Natural killer cell (primary cell): ENCODE results near the gene FTCDNL1. TPM values are rescaled to one million over a fixed set of nuclear protein-coding genes. Genes with fewer than 3 reads are reported as not detected.

Experiments used
- ATAC-seq, 3 donors: fragments of 150-1000 bp in 2 of 3; fragments of 200-7000 bp in 1 of 3; cut with Tn5 transposase; 1 replicate in 1 of 3; 2 replicates in 2 of 3; pipeline ENCODE4 v1.10.0; 2021; ENCODE audit warnings: mild to moderate bottlenecking in 2 of 3, moderate library complexity in 2 of 3
- DNase-seq, 2 donors: peaks; one replicate each; pipeline versions ENCODE4 v3.0.0 to v3.0.0-alpha.2; 2013 to 2021; ENCODE audit warnings: mixed read lengths in 1 of 2
- H3K27ac ChIP-seq: one replicate; pipeline ENCODE4 v1.5.1; 2013; ENCODE audit warnings: mild to moderate bottlenecking, low read length
- H3K27me3 ChIP-seq: one replicate; pipeline ENCODE4 v1.6.1; 2013; ENCODE audit warnings: low read length; ENCODE audit not compliant: control insufficient read depth, insufficient read depth
- H3K36me3 ChIP-seq: one replicate; pipeline ENCODE4 v1.6.1; 2013; ENCODE audit warnings: low read length; ENCODE audit not compliant: control insufficient read depth, insufficient read depth
- H3K4me1 ChIP-seq: one replicate; pipeline ENCODE4 v1.6.1; 2013; ENCODE audit warnings: low read length; ENCODE audit not compliant: control insufficient read depth, insufficient read depth
- H3K4me3 ChIP-seq: one replicate; pipeline ENCODE4 v1.5.1; 2013; ENCODE audit warnings: low read length
- H3K9me3 ChIP-seq: one replicate; pipeline ENCODE4 v1.6.1; 2013; ENCODE audit warnings: low read length; ENCODE audit not compliant: control insufficient read depth, insufficient read depth
- H3K27ac Mint-ChIP-seq, 2 donors: one replicate each; pipeline ENCODE4 v1.8.0; 2022; ENCODE audit warnings: mild to moderate bottlenecking in 2 of 2, mixed read lengths in 2 of 2, moderate library complexity in 1 of 2
- H3K27me3 Mint-ChIP-seq, 2 donors: one replicate each; pipeline ENCODE4 v1.8.0; 2022; ENCODE audit warnings: low read depth in 2 of 2, mixed read lengths in 2 of 2
- H3K36me3 Mint-ChIP-seq: one replicate; pipeline ENCODE4 v1.8.0; 2022; ENCODE audit warnings: mixed read lengths
- H3K4me1 Mint-ChIP-seq, 2 donors: one replicate each; pipeline ENCODE4 v1.8.0; 2022; ENCODE audit warnings: mixed read lengths in 2 of 2
- H3K4me3 Mint-ChIP-seq: one replicate; pipeline ENCODE4 v1.8.0; 2022; ENCODE audit warnings: mild to moderate bottlenecking, moderate library complexity, mixed read lengths
- H3K9me3 Mint-ChIP-seq, 2 donors: one replicate each; pipeline ENCODE4 v1.8.0; 2022; ENCODE audit warnings: mixed read lengths in 2 of 2
- WGBS: methylation state at CpG from one replicate; pipeline ENCODE4 v1.1.7; 2013; ENCODE audit warnings: missing lambda C conversion rate; ENCODE audit not compliant: insufficient coverage; 5-methylcytosine and 5-hydroxymethylcytosine counted together
- intact Hi-C: fragments of 100-400 bp; cut with micrococcal nuclease; formaldehyde crosslinking; loops from one replicate; pipeline ENCODE4 v1.14.2; 2022
- total RNA-seq, 4 donors: library from RNA; stranded (reverse); fragments of 120-200 nt in 1 of 4; gene quantifications; one replicate each; pipeline versions ENCODE4 v1.2.3 to v1.2.4, GENCODE V29; 2013 to 2022
- TF ChIP-seq, protein P1 (sequence below): fragments of 200-600 bp; IDR thresholded peaks from one replicate; pipeline ENCODE4 v1.8.0; 2022; ENCODE audit warnings: antibody characterized with exemption

The FTCDNL1 gene
- total RNA-seq, 3 donors from 2014 or later (not counting 1 experiment from before 2014, with no cell fraction given) = 0.52 to 0.95 TPM; not detected in 1

DNA sequence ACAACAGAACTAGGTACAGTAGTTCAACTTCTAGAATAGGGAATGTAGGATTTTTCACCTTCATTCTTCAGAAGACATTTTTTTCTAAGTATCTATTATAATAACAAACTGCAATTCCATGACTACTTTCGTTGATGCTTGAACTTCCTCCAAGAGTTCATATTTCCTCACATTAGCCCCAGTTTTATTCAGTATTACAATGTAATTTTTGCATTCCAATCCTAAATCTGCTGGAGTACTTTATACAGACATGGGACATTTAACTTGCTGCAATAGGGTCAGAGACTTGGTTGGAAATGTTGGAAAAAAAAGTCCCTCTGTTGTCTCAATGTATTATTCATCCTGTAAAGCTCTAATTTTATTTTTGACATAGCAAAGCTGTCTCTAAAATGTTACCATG, 19.6 kb upstream of the FTCDNL1 start:
- Histone ChIP-seq H3K27ac (no peak overlapping the region), H3K4me3 (no peak overlapping the region), H3K4me1 (no peaks in the 10 kb centered on the region), H3K27me3 (no peaks in the 10 kb centered on the region), H3K36me3 (no peaks in the 10 kb centered on the region), H3K9me3 (peaks cover 4% of the 10 kb centered on the region)
- H3K4me3 Mint-ChIP-seq = no peak overlapping the region
- intact Hi-C loops = no loop called here
- WGBS = no CpG with 5 or more reads among the region's 1 CpG
- H3K27ac Mint-ChIP-seq = no peak overlapping the region
- H3K36me3 Mint-ChIP-seq = peaks cover 15% of the 10 kb centered on the region
- ATAC-seq (no peak), DNase-seq (no peak)
- H3K27me3 Mint-ChIP-seq = peaks cover 13 to 41% of the 10 kb centered on the region in 2 donors
- no peaks in the 10 kb centered on the region for H3K4me1 Mint-ChIP-seq
- TF ChIP-seq, protein P1, sequence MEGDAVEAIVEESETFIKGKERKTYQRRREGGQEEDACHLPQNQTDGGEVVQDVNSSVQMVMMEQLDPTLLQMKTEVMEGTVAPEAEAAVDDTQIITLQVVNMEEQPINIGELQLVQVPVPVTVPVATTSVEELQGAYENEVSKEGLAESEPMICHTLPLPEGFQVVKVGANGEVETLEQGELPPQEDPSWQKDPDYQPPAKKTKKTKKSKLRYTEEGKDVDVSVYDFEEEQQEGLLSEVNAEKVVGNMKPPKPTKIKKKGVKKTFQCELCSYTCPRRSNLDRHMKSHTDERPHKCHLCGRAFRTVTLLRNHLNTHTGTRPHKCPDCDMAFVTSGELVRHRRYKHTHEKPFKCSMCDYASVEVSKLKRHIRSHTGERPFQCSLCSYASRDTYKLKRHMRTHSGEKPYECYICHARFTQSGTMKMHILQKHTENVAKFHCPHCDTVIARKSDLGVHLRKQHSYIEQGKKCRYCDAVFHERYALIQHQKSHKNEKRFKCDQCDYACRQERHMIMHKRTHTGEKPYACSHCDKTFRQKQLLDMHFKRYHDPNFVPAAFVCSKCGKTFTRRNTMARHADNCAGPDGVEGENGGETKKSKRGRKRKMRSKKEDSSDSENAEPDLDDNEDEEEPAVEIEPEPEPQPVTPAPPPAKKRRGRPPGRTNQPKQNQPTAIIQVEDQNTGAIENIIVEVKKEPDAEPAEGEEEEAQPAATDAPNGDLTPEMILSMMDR = no peak
- H3K9me3 Mint-ChIP-seq = peaks cover 8 to 9% of the 10 kb centered on the region in 2 donors

DNA sequence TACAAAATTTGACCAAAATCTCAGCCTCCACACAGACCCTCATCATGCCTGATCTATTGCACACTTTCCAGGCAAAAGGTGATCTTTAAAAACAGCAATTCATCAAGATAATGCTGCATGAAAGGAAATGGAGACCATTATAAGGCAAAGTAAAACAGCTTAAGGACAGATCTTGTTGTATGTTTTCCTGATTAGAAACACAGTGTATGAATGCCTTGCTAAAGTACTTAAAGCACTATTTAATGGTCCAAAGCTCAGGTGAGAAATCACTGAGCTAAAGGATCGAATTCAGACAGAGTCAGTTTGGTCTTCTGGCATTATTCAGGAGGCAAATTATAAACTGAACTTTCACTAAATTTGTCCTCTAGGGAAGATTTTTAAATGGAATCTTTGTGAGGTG, 18.7 kb upstream of the FTCDNL1 start:
- TF ChIP-seq, protein P1 = no peak
- intact Hi-C loops = no loop called here
- Mint-ChIP-seq H3K27ac (no peak overlapping the region), H3K4me3 (no peak overlapping the region), H3K4me1 (no peaks in the 10 kb centered on the region), H3K9me3 (peaks cover 5% of the 10 kb centered on the region in 2 donors), H3K27me3 (peaks cover 9 to 38% of the 10 kb centered on the region in 2 donors), H3K36me3 (peaks cover 9% of the 10 kb centered on the region)
- peaks cover 4% of the 10 kb centered on the region for H3K9me3 ChIP-seq
- ATAC-seq = no peak
- no peak overlapping the region for H3K27ac ChIP-seq
- H3K4me1 ChIP-seq = no peaks in the 10 kb centered on the region
- no peak overlapping the region for H3K4me3 ChIP-seq
- DNase-seq = no peak
- WGBS = 100% methylated on average over 1 of the region's 1 CpG
- H3K36me3 ChIP-seq = no peaks in the 10 kb centered on the region
- no peaks in the 10 kb centered on the region for H3K27me3 ChIP-seq

DNA sequence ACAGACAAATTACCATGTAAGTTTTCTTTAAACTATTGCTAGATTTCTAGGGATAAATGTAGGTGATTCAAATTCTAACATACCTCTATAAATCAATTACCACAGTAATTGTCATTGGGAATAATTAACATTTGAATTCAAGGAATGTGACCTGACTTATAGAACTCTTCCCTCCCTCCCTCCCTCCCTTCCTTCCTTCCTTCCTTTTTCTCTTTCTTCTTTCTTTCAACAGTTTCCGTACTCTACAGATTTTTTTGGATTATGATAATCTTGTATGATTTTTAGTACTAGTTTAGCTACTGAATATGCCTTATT, 18.2 kb upstream of the FTCDNL1 start:
- H3K36me3 Mint-ChIP-seq = peaks cover 4% of the 10 kb centered on the region
- no CpG with 5 or more reads among the region's 1 CpG for WGBS
- intact Hi-C loops = no loop called here

More for the DNA sequence above, 18.2 kb upstream of the FTCDNL1 start:
- peaks cover 3% of the 10 kb centered on the region for H3K9me3 ChIP-seq
- H3K27me3 ChIP-seq = no peaks in the 10 kb centered on the region
- no peaks in the 10 kb centered on the region for H3K36me3 ChIP-seq
- Mint-ChIP-seq H3K27me3 (peaks cover 8 to 36% of the 10 kb centered on the region in 2 donors), H3K4me3 (no peak overlapping the region), H3K9me3 (peaks cover 2 to 3% of the 10 kb centered on the region in 2 donors), H3K27ac (no peak overlapping the region), H3K4me1 (no peaks in the 10 kb centered on the region)
- TF ChIP-seq, protein P1 = no peak
- no peaks in the 10 kb centered on the region for H3K4me1 ChIP-seq
- DNase-seq = no peak
- ATAC-seq = no peak
- no peak overlapping the region for H3K27ac ChIP-seq
- H3K4me3 ChIP-seq = no peak overlapping the region
